Ishikawa (cell line): ENCODE data around the gene PELO.

ENCODE experiments used
- CEBPB ChIP-seq: IDR thresholded peaks from 2 replicates; pipeline ENCODE4 v1.6.1; 2012
- CREB1 ChIP-seq: IDR thresholded peaks from 2 replicates; pipeline ENCODE4 v1.6.1; 2012; ENCODE audit warnings: low read depth
- EP300 ChIP-seq: IDR thresholded peaks from 2 replicates; pipeline ENCODE4 v1.6.1; 2012; ENCODE audit warnings: borderline replicate concordance
- RAD21 ChIP-seq: IDR thresholded peaks from 2 replicates; pipeline ENCODE4 v1.6.1; 2012; ENCODE audit warnings: low read depth
- REST ChIP-seq: IDR thresholded peaks from 2 replicates; pipeline ENCODE4 v1.6.1; 2012; ENCODE audit warnings: low read depth, mild to moderate bottlenecking
- TAF1 ChIP-seq: IDR thresholded peaks from 2 replicates; pipeline ENCODE4 v1.6.1; 2012; ENCODE audit warnings: low read depth, mild to moderate bottlenecking
- YY1 ChIP-seq: IDR thresholded peaks from 2 replicates; pipeline ENCODE4 v1.6.1; 2012; ENCODE audit warnings: low read depth

GRCh38 chr5:52824827-52825226 lies 37.1 kb downstream of the PELO start:
- TF ChIP-seq TAF1 (no peak), EP300 (no peak), RAD21 (no peak), YY1 (no peak), REST (no peak), CREB1 (no peak), CEBPB (no peak)
